K562 (cell line): ENCODE data around the gene CDC42EP1. TPM values are rescaled to one million over a fixed set of nuclear protein-coding genes. Genes with fewer than 3 reads are reported as not detected.

ENCODE experiments used
- ATAC-seq: fragments of 200-7000 bp; cut with Tn5 transposase; 3 replicates; pipeline ENCODE4 v1.9.1; 2020; ENCODE audit warnings: moderate library complexity
- BruUV-seq: library from RNA; stranded (reverse); fragments of 400-500 nt; replicated peaks from 2 replicates; lab custom pipeline; 2021; lab: Mats Ljungman, UMichigan
- CTCF ChIA-PET: fragments of 300-600 bp; formaldehyde crosslinking; extraction: SDS; loops from one replicate; lab custom pipeline; 2021; ENCODE audit warnings: low intra/inter-chr PET ratio; lab: Yijun Ruan, JAX
- POLR2A ChIA-PET: fragments of 300-600, 350-650 bp; sonication (Branson Sonifier 250); formaldehyde crosslinking; extraction: SDS; loops from one replicate; lab custom pipeline; 2021; ENCODE audit warnings: antibody characterized with exemption, inconsistent platforms; lab: Yijun Ruan, JAX
- DNase-seq, 4 experiments: peaks; one replicate each; pipeline versions ENCODE4 v3.0.0 to v3.0.0-alpha.2; 2011 to 2018; ENCODE audit warnings: low spot score in 3 of 4, mixed read lengths in 3 of 4; ENCODE audit errors: extremely low read depth in 1 of 4
- FAIRE-seq: peaks from 2 replicates; lab custom pipeline; 2011; peaks lifted over from hg19 to GRCh38; lab: Jason Lieb, UNC
- H2AFZ ChIP-seq: 2 replicates; pipeline ENCODE4 v1.6.0; 2011; ENCODE audit warnings: low read depth, low read length, control low read depth, inconsistent platforms
- H3K27ac ChIP-seq: fragments of 200-600 bp; 3 replicates; pipeline ENCODE4 v1.8.0; 2011; ENCODE audit warnings: low read depth, mild to moderate bottlenecking, control low read depth, inconsistent platforms, low read length, moderate library complexity, mixed read lengths; ENCODE audit errors: extremely low read depth
- H3K27me3 ChIP-seq, 2 experiments: fragments of 300-600 bp in 1 of 2; 2 replicates in 1 of 2; 3 replicates in 1 of 2; pipeline versions ENCODE4 v1.6.0 to v1.8.0; 2011; ENCODE audit warnings: inconsistent platforms in 2 of 2, low read length in 2 of 2, mild to moderate bottlenecking in 1 of 2, mixed read lengths in 1 of 2, moderate library complexity in 1 of 2; ENCODE audit not compliant: control insufficient read depth in 2 of 2, insufficient read depth in 2 of 2
- H3K36me3 ChIP-seq: fragments of 300-600 bp; 3 replicates; pipeline ENCODE4 v1.8.0; 2011; ENCODE audit warnings: mild to moderate bottlenecking, low read length, inconsistent platforms; ENCODE audit not compliant: control insufficient read depth, insufficient read depth
- H3K4me1 ChIP-seq, 2 experiments: fragments of 200-600 bp in 1 of 2; replicated peaks in 1 of 2; 2 replicates in 1 of 2; 3 replicates in 1 of 2; pipeline versions ENCODE4 v1.5.1 to v1.8.0; 2011; ENCODE audit warnings: inconsistent platforms in 2 of 2, low read length in 2 of 2, mild to moderate bottlenecking in 1 of 2, mixed read lengths in 1 of 2, moderate library complexity in 1 of 2; ENCODE audit not compliant: control insufficient read depth in 2 of 2, insufficient read depth in 2 of 2
- H3K4me2 ChIP-seq: 2 replicates; pipeline ENCODE4 v1.6.1; 2011; ENCODE audit warnings: low read length, control low read depth, inconsistent platforms, mixed read lengths; ENCODE audit not compliant: insufficient read depth
- H3K4me3 ChIP-seq: fragments of 200-600 bp; sonication (generic), shearing (Covaris generic); 2 replicates; pipeline ENCODE4 v1.5.1; 2016; ENCODE audit warnings: control low read depth, inconsistent platforms
- H3K79me2 ChIP-seq: fragments of 200-600 bp; 3 replicates; pipeline ENCODE4 v1.8.0; 2011; ENCODE audit warnings: low read length, inconsistent platforms; ENCODE audit not compliant: control insufficient read depth, insufficient read depth
- H3K9ac ChIP-seq, 2 experiments: 2 replicates each; pipeline versions ENCODE4 v1.6.0 to v1.6.1; 2011; ENCODE audit warnings: low read depth in 2 of 2, low read length in 2 of 2, control low read depth in 1 of 2, inconsistent platforms in 1 of 2, mild to moderate bottlenecking in 1 of 2, mixed read lengths in 1 of 2; ENCODE audit not compliant: insufficient read depth in 1 of 2
- H3K9me1 ChIP-seq: one replicate; pipeline ENCODE4 v1.6.0; 2011; ENCODE audit warnings: inconsistent platforms, mild to moderate bottlenecking, low read length, moderate library complexity; ENCODE audit not compliant: control insufficient read depth, insufficient read depth
- H3K9me3 ChIP-seq: replicated peaks from 2 replicates; pipeline ENCODE4 v1.5.1; 2011; ENCODE audit warnings: low read depth, low read length, inconsistent platforms; ENCODE audit not compliant: control insufficient read depth, insufficient read depth
- H4K20me1 ChIP-seq: replicated peaks from 2 replicates; pipeline ENCODE4 v1.6.1; 2011; ENCODE audit warnings: low read length, inconsistent platforms, mixed read lengths; ENCODE audit not compliant: control insufficient read depth, insufficient read depth
- CHCHD3 ChIP-seq: fragments of 250-450 bp; sonication (Bioruptor Pico); IDR thresholded peaks from 2 replicates; pipeline ENCODE4 v2.1.2; 2022; ENCODE audit warnings: mild to moderate bottlenecking
- DEAF1 ChIP-seq: fragments of 450-650 bp; formaldehyde crosslinking; IDR thresholded peaks from 2 replicates; pipeline ENCODE4 v1.4.0; 2020; ENCODE audit warnings: mild to moderate bottlenecking, moderate library complexity
- ESRRA ChIP-seq: fragments of 450-650 bp; IDR thresholded peaks from 2 replicates; pipeline ENCODE4 v1.6.1; 2014; ENCODE audit warnings: low read depth, mild to moderate bottlenecking, moderate library complexity, borderline replicate concordance
- NR2C1 ChIP-seq, 2 experiments: fragments of 450-650 bp; IDR thresholded peaks; 2 replicates each; pipeline ENCODE4 v1.6.1; 2017; ENCODE audit warnings: mild to moderate bottlenecking in 2 of 2, antibody characterized with exemption in 1 of 2, inconsistent platforms in 1 of 2, missing compliant biosample characterization in 1 of 2, missing genetic modification characterization in 1 of 2
- NR2C2 ChIP-seq, 2 experiments: fragments of 200-800 bp in 1 of 2; sonication (Bioruptor generic) in 1 of 2; sonication (generic) in 1 of 2; formaldehyde crosslinking in 1 of 2; IDR thresholded peaks; 2 replicates each; pipeline versions ENCODE4 v1.6.1 to v1.8.0; 2016 to 2022; ENCODE audit warnings: mild to moderate bottlenecking in 1 of 2, missing compliant biosample characterization in 1 of 2, missing genetic modification characterization in 1 of 2, missing genetic modification reagents in 1 of 2
- POLR2A ChIP-seq: fragments of 450-650 bp; conservative IDR thresholded peaks from 2 replicates; pipeline ENCODE4 v1.6.1; 2016
- POLR2AphosphoS2 ChIP-seq: IDR thresholded peaks from 2 replicates; pipeline ENCODE4 v1.6.1; 2012; ENCODE audit warnings: low read length, improper control_type of control experiment
- RERE ChIP-seq: sonication (generic); formaldehyde crosslinking; IDR thresholded peaks from 2 replicates; pipeline ENCODE4 v1.8.0; 2023; ENCODE audit warnings: missing genetic modification reagents, mild to moderate bottlenecking, borderline replicate concordance
- SIN3B ChIP-seq: fragments of 450-650 bp; IDR thresholded peaks from 2 replicates; pipeline ENCODE4 v1.6.1; 2017; ENCODE audit warnings: low read depth, mild to moderate bottlenecking, moderate library complexity
- SUPT5H ChIP-seq: fragments of 450-650 bp; IDR thresholded peaks from 2 replicates; pipeline ENCODE4 v1.6.1; 2016
- WGBS: fragments of 100-300 bp; shearing (Covaris generic); methylation state at CpG from one replicate; pipeline ENCODE4 v1.1.6; 2016; ENCODE audit warnings: low coverage, mixed read lengths; ENCODE audit not compliant: insufficient coverage; ENCODE audit errors: missing lambda C conversion rate; 5-methylcytosine and 5-hydroxymethylcytosine counted together
- in situ Hi-C: fragments of 300-500 bp; cut with MboI; formaldehyde crosslinking; loops from 4 replicates; pipeline ENCODE4 v1.15.0; 2018; ENCODE audit warnings: inconsistent platforms, mixed read lengths
- intact Hi-C: fragments of 100-400 bp; cut with micrococcal nuclease; formaldehyde crosslinking; loops from 2 replicates; pipeline ENCODE4 v1.14.2; 2022
- polyA plus RNA-seq, 8 experiments: library from polyadenylated mRNA; depleted of rRNA in 4 of 8; stranded (reverse) in 5 of 8; unstranded in 3 of 8; fragments of >200 nt; fragmentation: Nextera tagmentation in 2 of 8; fragmentation: Illumina TruSeq in 1 of 8; extraction: Ambion mirVana in 2 of 8; extraction: Trizol in 1 of 8; gene quantifications; 2 replicates each; pipeline versions ENCODE4 v1.2.1 to v1.2.3, GENCODE V29; 2011 to 2014; ENCODE audit warnings: inconsistent platforms in 1 of 8, missing spikeins in 1 of 8
- total RNA-seq, 7 experiments: library from RNA; depleted of rRNA in 6 of 7; stranded (reverse); fragments of >200 nt in 6 of 7; fragmentation: Illumina TruSeq in 2 of 7; extraction: Trizol in 2 of 7; gene quantifications; 2 replicates each; pipeline versions ENCODE4 v1.2.1 to v1.2.3, GENCODE V29; 2011 to 2021; ENCODE audit warnings: low replicate concordance in 1 of 7

The CDC42EP1 gene
- total and polyA plus RNA-seq, 9 of the 15 experiments (the other 6 are each of a cell fraction or from before 2014, with no cell fraction given): 0.67 to 70.2 (median 7.3) TPM

- 41% methylated on average over 4 of the region's 4 CpGs for WGBS
- peaks cover 29% of the 10 kb centered on the region; the same call in 2 of the 3 replicates for H3K36me3 ChIP-seq
- H3K79me2 ChIP-seq: peaks cover 19% of the 10 kb centered on the region
- POLR2A ChIA-PET: interaction anchor here (0.5 to 2.1 kb wide), 14 partner anchors 9 to 592 kb away, joined by 3 to 16 read pairs (median 3); partner anchors contain the start of genes CDC42EP1, LGALS2 and SOX10
- in situ Hi-C loops: no loop called here
- H3K27ac ChIP-seq: no peak overlapping the region
- H4K20me1 ChIP-seq: peaks cover 46% of the 10 kb centered on the region
- intact Hi-C loops: no loop called here
- H3K9me1 ChIP-seq: peaks cover 5% of the 10 kb centered on the region
- no peaks in the 10 kb centered on the region for H3K9me3 ChIP-seq
- H3K9ac ChIP-seq: no peak overlapping the region
- ATAC-seq: peak; percentile 3; the same call in 2 of the 3 replicates
- no peak overlapping the region for H3K4me2 ChIP-seq
- peaks cover 7 to 33% of the 10 kb centered on the region in 2 experiments; a peak in 4 of 5 replicates for H3K4me1 ChIP-seq
- FAIRE-seq: peak; percentile 49
- no peak overlapping the region for H2AFZ ChIP-seq
- no peak overlapping the region for H3K4me3 ChIP-seq
- CTCF ChIA-PET: no interaction called here
- no peak for DNase-seq
- no peaks in the 10 kb centered on the region for H3K27me3 ChIP-seq
- no peak for TF ChIP-seq CHCHD3 (CRISPR knock-in tag)
- TF ChIP-seq ESRRA: peak; percentile 2; the same call in 1 of the 2 replicates
- TF ChIP-seq POLR2AphosphoS2: 0 out of 2 replicates have a peak, but pooled peaks have one; percentile 12
- TF ChIP-seq RERE: no peak
- TF ChIP-seq SIN3B: no peak
- no peak for TF ChIP-seq DEAF1
- no peak for TF ChIP-seq NR2C2 (CRISPR knock-in tag; IDR thresholded peaks at IDR 0.05)
- peak; percentile 62; the same call in 1 of the 2 replicates for TF ChIP-seq NR2C2 (tag; IDR thresholded peaks at IDR 0.05)
- peak; percentile 34 for TF ChIP-seq NR2C1 (IDR thresholded peaks at IDR 0.05)
- no peak for TF ChIP-seq NR2C1 (tag; IDR thresholded peaks at IDR 0.05)
- TF ChIP-seq SUPT5H: 0 out of 2 replicates have a peak, but pooled peaks have one; percentile 11
- 0 out of 2 replicates have a peak, but pooled peaks have one; percentile 7 for TF ChIP-seq POLR2A
- no TSS peak for BruUV-seq
These were observed 10.3 kb downstream of the CDC42EP1 start for GRCh38 chr22:37570661-37570976.
